Aorta (tissue), 5 donors: ENCODE data around the gene WDR19. TPM values are rescaled to one million over a fixed set of nuclear protein-coding genes. Genes with fewer than 3 reads are reported as not detected.
"Not testable (repeated sequence)": the region's sequence is repeated elsewhere in the genome, so short reads cannot be mapped to it uniquely, and the experiment has no call there.

Experiments
- ATAC-seq: fragments of 200-7000 bp; cut with Tn5 transposase; one replicate; pipeline ENCODE4 v1.9.1; 2022; ENCODE audit warnings: moderate library complexity; ENCODE audit not compliant: low FRiP score
- DNase-seq, 2 donors: peaks; one replicate each; pipeline ENCODE4 v3.0.0-alpha.2; 2020
- H3K27ac ChIP-seq, 2 donors: one replicate each; pipeline ENCODE4 v1.5.1; 2013; ENCODE audit warnings: low read length in 2 of 2, mild to moderate bottlenecking in 2 of 2, moderate library complexity in 2 of 2, control low read depth in 1 of 2, inconsistent platforms in 1 of 2, low read depth in 1 of 2
- H3K27me3 ChIP-seq, 2 donors: one replicate each; pipeline ENCODE4 v1.6.1; 2013; ENCODE audit warnings: control low read depth in 1 of 2, low read length in 1 of 2, mild to moderate bottlenecking in 1 of 2, moderate library complexity in 1 of 2; ENCODE audit not compliant: insufficient read depth in 2 of 2, control insufficient read depth in 1 of 2
- H3K36me3 ChIP-seq, 2 donors: one replicate each; pipeline ENCODE4 v1.6.1; 2013; ENCODE audit warnings: control low read depth in 1 of 2, low read length in 1 of 2, mild to moderate bottlenecking in 1 of 2; ENCODE audit not compliant: insufficient read depth in 2 of 2, control insufficient read depth in 1 of 2
- H3K4me1 ChIP-seq, 2 donors: one replicate each; pipeline ENCODE4 v1.6.1; 2013; ENCODE audit warnings: low read length in 2 of 2, control low read depth in 1 of 2, mild to moderate bottlenecking in 1 of 2, moderate library complexity in 1 of 2; ENCODE audit not compliant: insufficient read depth in 2 of 2, control insufficient read depth in 1 of 2
- H3K4me3 ChIP-seq, 2 donors: one replicate each; pipeline ENCODE4 v1.5.1; 2013; ENCODE audit warnings: low read length in 2 of 2, control low read depth in 1 of 2, mild to moderate bottlenecking in 1 of 2
- H3K9me3 ChIP-seq: one replicate; pipeline ENCODE4 v1.6.1; 2013; ENCODE audit warnings: mild to moderate bottlenecking, low read length; ENCODE audit not compliant: control insufficient read depth
- WGBS, 2 donors: extraction: QIAGEN DNeasy Blood & Tissue Kit; methylation state at CpG; one replicate each; pipeline ENCODE4 v1.1.7; 2013; 5-methylcytosine and 5-hydroxymethylcytosine counted together
- intact Hi-C, 2 donors: fragments of 100-400 bp; cut with DNase I; formaldehyde crosslinking; loops; one replicate each; pipeline versions ENCODE4 v1.14.2 to v1.15.0; 2022
- polyA plus RNA-seq, 2 donors: library from polyadenylated mRNA; stranded (reverse); fragments of 200-250 nt; gene quantifications; one replicate each; pipeline ENCODE4 v1.2.3, GENCODE V29; 2013
- total RNA-seq, 2 donors: library from RNA; stranded (reverse); fragmentation: NEBNext Ultra II Directional; extraction: Animal tissue kit (Norgen Biotek cat#: 25700); gene quantifications; one replicate each; pipeline ENCODE4 v1.2.1, GENCODE V29; 2021
- donor health status: healthy with polysubstance abuse.
- donor health status: Bipolar disorder and iron deficiency.
- donor health status: DM: no; HTN: no; CAD: no.
- donor health status: DM: no; HTN: no; CAD: no.
- donor health status: DM: yes; HTN: yes; CAD: no.

Gene WDR19
- total and polyA plus RNA-seq, 4 donors, result 24.0 to 86.9 (median 52.1) TPM

- DNase-seq (no peak), ATAC-seq (no peak)
- Histone ChIP-seq H3K4me3 (no peak overlapping the region), H3K36me3 (peaks cover 4 to 21% of the 10 kb centered on the region in 2 donors), H3K27ac (no peak overlapping the region), H3K27me3 (no peaks in the 10 kb centered on the region), H3K9me3 (no peaks in the 10 kb centered on the region), H3K4me1 (no peaks in the 10 kb centered on the region)
- WGBS, 2 donors, result 96 to 98% methylated on average over 4 of the region's 4 CpGs
- intact Hi-C loops, result no loop called here
Observed at GRCh38 chr4:39274503-39274902, 92.2 kb downstream of the WDR19 start.

GRCh38 chr4:39277661-39278060, 95.3 kb downstream of the WDR19 start:
- DNase-seq, H3K4me3 ChIP-seq, H3K9me3 ChIP-seq, H3K4me1 ChIP-seq, ATAC-seq, H3K27me3 ChIP-seq, H3K27ac ChIP-seq, intact Hi-C loops: not testable (repeated sequence)
- WGBS, 2 donors, result 84% methylated on average over 6 of the region's 6 CpGs
- peaks cover 2 to 17% of the 10 kb centered on the region in 2 donors for H3K36me3 ChIP-seq

GRCh38 chr4:39278476-39278875, 96.1 kb downstream of the WDR19 start:
- Histone ChIP-seq H3K9me3 (no peaks in the 10 kb centered on the region), H3K27ac (no peak overlapping the region), H3K36me3 (peaks cover 0 to 12% of the 10 kb centered on the region in 2 donors), H3K4me1 (no peaks in the 10 kb centered on the region), H3K4me3 (no peak overlapping the region), H3K27me3 (no peaks in the 10 kb centered on the region)
- ATAC-seq (no peak), DNase-seq (no peak)
- intact Hi-C loops, result no loop called here
- 91 to 94% methylated on average over 9 of the region's 9 CpGs for WGBS, 2 donors

- H3K27ac ChIP-seq, result no peak overlapping the region
- 67 to 68% methylated on average over 5 of the region's 5 CpGs for WGBS, 2 donors
- no peaks in the 10 kb centered on the region for H3K9me3 ChIP-seq
- H3K4me1 ChIP-seq, result no peaks in the 10 kb centered on the region
- ATAC-seq, result no peak
- DNase-seq, result no peak
- H3K27me3 ChIP-seq, result no peaks in the 10 kb centered on the region
- no peak overlapping the region for H3K4me3 ChIP-seq
- peaks cover 0 to 11% of the 10 kb centered on the region in 2 donors for H3K36me3 ChIP-seq
- intact Hi-C loops, result no loop called here
Observed at GRCh38 chr4:39279416-39279815, 97.1 kb downstream of the WDR19 start.

GRCh38 chr4:39280770-39281169, 98.4 kb downstream of the WDR19 start:
- whole genome bisulfite sequencing, 2 donors, result 96 to 97% methylated on average over 2 of the region's 2 CpGs
- intact Hi-C loops, result no loop called here

GRCh38 chr4:39285111-39285795, 102.9 kb downstream of the WDR19 start:
- peaks cover 0 to 11% of the 10 kb centered on the region in 2 donors for H3K36me3 ChIP-seq
- H3K27me3 ChIP-seq, result no peaks in the 10 kb centered on the region
- DNase-seq (no peak), ATAC-seq (no peak)
- no peak overlapping the region for H3K27ac ChIP-seq
- no peak overlapping the region for H3K4me3 ChIP-seq
- WGBS, 2 donors, result 62 to 63% methylated on average over 7 of the region's 7 CpGs
- intact Hi-C loops, result no loop called here
- peaks cover 0 to 1% of the 10 kb centered on the region in 2 donors for H3K4me1 ChIP-seq
- no peaks in the 10 kb centered on the region for H3K9me3 ChIP-seq

More at GRCh38 chr4:39280770-39281169, 98.4 kb downstream of the WDR19 start:
- Histone ChIP-seq H3K27ac (no peak overlapping the region), H3K4me3 (no peak overlapping the region), H3K36me3 (peaks cover 0 to 8% of the 10 kb centered on the region in 2 donors), H3K4me1 (no peaks in the 10 kb centered on the region), H3K27me3 (no peaks in the 10 kb centered on the region), H3K9me3 (no peaks in the 10 kb centered on the region)
- no peak for DNase-seq
- ATAC-seq, result no peak

GRCh38 chr4:39285853-39286252, 103.5 kb downstream of the WDR19 start:
- intact Hi-C loops, result no loop called here
- Histone ChIP-seq H3K27me3 (no peaks in the 10 kb centered on the region), H3K9me3 (no peaks in the 10 kb centered on the region), H3K27ac (no peak overlapping the region), H3K4me1 (peaks cover 0 to 1% of the 10 kb centered on the region in 2 donors), H3K4me3 (no peak overlapping the region), H3K36me3 (peaks cover 0 to 11% of the 10 kb centered on the region in 2 donors)
- DNase-seq (no peak), ATAC-seq (no peak)
- WGBS, 2 donors, result 85 to 89% methylated on average over 2 of the region's 2 CpGs

GRCh38 chr4:39286263-39286662, 103.9 kb downstream of the WDR19 start:
- intact Hi-C loops, result no loop called here
- Histone ChIP-seq H3K4me1 (peaks cover 0 to 1% of the 10 kb centered on the region in 2 donors), H3K4me3 (no peak overlapping the region), H3K9me3 (no peaks in the 10 kb centered on the region), H3K36me3 (peaks cover 0 to 11% of the 10 kb centered on the region in 2 donors), H3K27ac (no peak overlapping the region), H3K27me3 (no peaks in the 10 kb centered on the region)
- ATAC-seq, result no peak
- WGBS, 2 donors, result 93 to 94% methylated on average over 2 of the region's 2 CpGs
- no peak for DNase-seq

- no peaks in the 10 kb centered on the region for H3K27me3 ChIP-seq
- H3K27ac ChIP-seq, result no peak overlapping the region
- intact Hi-C loops, result no loop called here
- ATAC-seq (no peak), DNase-seq (no peak)
- H3K4me1 ChIP-seq, result peaks cover 0 to 1% of the 10 kb centered on the region in 2 donors
- H3K9me3 ChIP-seq, result no peaks in the 10 kb centered on the region
- no peak overlapping the region for H3K4me3 ChIP-seq
- peaks cover 3 to 13% of the 10 kb centered on the region in 2 donors for H3K36me3 ChIP-seq
- WGBS, 2 donors, result 94 to 95% methylated on average over 4 of the region's 4 CpGs
Observed at GRCh38 chr4:39287223-39287622, 104.9 kb downstream of the WDR19 start.
